SU-DHL-6 (cell line): Measurements from ENCODE around the gene DOCK6.

Source experiments
- H2AFZ ChIP-seq: fragments of 200-600 bp; sonication (generic); 2 replicates; pipeline ENCODE4 v1.6.1; 2014; ENCODE audit warnings: low read depth, mild to moderate bottlenecking, moderate library complexity, mixed read lengths, antibody characterized with exemption, low read length; ENCODE audit not compliant: severe bottlenecking
- H3F3A ChIP-seq: fragments of 200-600 bp; shearing (Covaris generic); 2 replicates; pipeline ENCODE4 v1.6.0; 2016; ENCODE audit warnings: antibody characterized with exemption, mild to moderate bottlenecking; ENCODE audit not compliant: insufficient read depth
- H3K27ac ChIP-seq: fragments of 200-600 bp; sonication (generic); 2 replicates; pipeline ENCODE4 v1.5.1; 2016; ENCODE audit warnings: low read depth, mild to moderate bottlenecking, low read length, moderate library complexity, mixed read lengths
- H3K27me3 ChIP-seq: fragments of 200-600 bp; sonication (generic), shearing (Covaris generic); 2 replicates; pipeline ENCODE4 v1.6.0; 2014; ENCODE audit warnings: mild to moderate bottlenecking, low read length
- H3K36me3 ChIP-seq: fragments of 200-600 bp; sonication (generic); 2 replicates; pipeline ENCODE4 v1.6.1; 2014; ENCODE audit warnings: mild to moderate bottlenecking, low read length, mixed read lengths
- H3K4me2 ChIP-seq: fragments of 300-600, 200-600 bp; shearing (Covaris generic), sonication (generic); 2 replicates; pipeline ENCODE4 v1.6.0; 2014; ENCODE audit warnings: low read length, low read depth, mild to moderate bottlenecking; ENCODE audit not compliant: poor library complexity, severe bottlenecking
- H3K4me3 ChIP-seq: fragments of 200-600 bp; sonication (generic); 2 replicates; pipeline ENCODE4 v1.5.1; 2014; ENCODE audit warnings: antibody characterized with exemption, low read length, mild to moderate bottlenecking, mixed read lengths; ENCODE audit not compliant: insufficient read depth, poor library complexity, severe bottlenecking
- H3K79me2 ChIP-seq: fragments of 200-600 bp; sonication (generic); 2 replicates; pipeline ENCODE4 v1.6.1; 2014; ENCODE audit warnings: mild to moderate bottlenecking, low read length, moderate library complexity; ENCODE audit not compliant: insufficient read depth
- H3K9ac ChIP-seq: fragments of 200-600 bp; sonication (generic); 2 replicates; pipeline ENCODE4 v1.7.0; 2014; ENCODE audit warnings: mild to moderate bottlenecking, low read length
- H3K9me2 ChIP-seq: fragments of 200-600 bp; sonication (generic); replicated peaks from 2 replicates; pipeline ENCODE4 v1.6.1; 2014; ENCODE audit warnings: low read length; ENCODE audit not compliant: insufficient read depth
- H3K9me3 ChIP-seq: fragments of 200-600 bp; sonication (generic); 2 replicates; pipeline ENCODE4 v1.6.1; 2014; ENCODE audit warnings: low read length, mixed read lengths; ENCODE audit not compliant: insufficient read depth
- H4K20me1 ChIP-seq: fragments of 200-600 bp; sonication (generic); 2 replicates; pipeline ENCODE4 v1.6.1; 2014; ENCODE audit warnings: low read depth, mild to moderate bottlenecking, antibody characterized with exemption, low read length, moderate library complexity, mixed read lengths
- CTCF ChIP-seq: fragments of 200-600 bp; sonication (generic); IDR thresholded peaks from one replicate; pipeline ENCODE4 v1.5.1; 2017; ENCODE audit warnings: antibody characterized with exemption, mild to moderate bottlenecking, low read length, moderate library complexity; ENCODE audit not compliant: insufficient read depth, poor library complexity, severe bottlenecking
- EZH2phosphoT487 ChIP-seq: fragments of 200-600 bp; sonication (generic), shearing (Covaris generic); conservative IDR thresholded peaks from 2 replicates; pipeline ENCODE4 v1.6.1; 2018; ENCODE audit warnings: mild to moderate bottlenecking, antibody characterized with exemption, low read length, moderate library complexity, mixed read lengths

The DOCK6 gene

GRCh38 chr19:11261431-11261970, 823 bp downstream of the DOCK6 start:
- H3K79me2 ChIP-seq, result no peaks in the 10 kb centered on the region
- no peak overlapping the region for H2AFZ ChIP-seq
- no peak overlapping the region for H3K27ac ChIP-seq
- no peaks in the 10 kb centered on the region for H3K9me3 ChIP-seq
- no peaks in the 10 kb centered on the region for H4K20me1 ChIP-seq
- no peaks in the 10 kb centered on the region for H3F3A ChIP-seq
- H3K4me3 ChIP-seq, result peak overlapping the region; percentile 84
- no peaks in the 10 kb centered on the region for H3K9me2 ChIP-seq
- H3K36me3 ChIP-seq, result no peaks in the 10 kb centered on the region
- TF ChIP-seq EZH2phosphoT487, result no peak
- TF ChIP-seq CTCF, result no peak
- H3K9ac ChIP-seq, result peak overlapping the region; percentile 64
- no peaks in the 10 kb centered on the region for H3K27me3 ChIP-seq
- peak overlapping the region; percentile 86 for H3K4me2 ChIP-seq

DNA sequence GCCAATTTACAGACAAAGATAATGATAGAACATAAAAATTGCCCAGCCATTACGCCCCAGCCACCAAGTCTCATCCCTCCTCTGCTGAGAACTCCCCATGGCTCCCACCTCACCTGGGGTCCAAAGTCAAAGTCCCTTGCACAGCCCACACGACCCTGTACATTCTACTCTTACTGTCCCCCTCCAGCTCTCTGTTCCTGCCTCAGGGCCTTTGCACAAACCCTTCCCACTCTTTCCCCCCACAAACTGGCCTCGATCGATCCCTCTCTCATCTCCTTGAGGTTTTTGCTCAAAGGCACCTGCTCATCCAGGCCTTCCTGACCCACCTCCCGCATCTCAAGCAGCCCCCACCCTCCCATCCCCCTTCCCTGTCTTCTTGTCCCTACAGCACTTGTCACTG, 1.3 kb downstream of the DOCK6 start:
- no peaks in the 10 kb centered on the region for H3K9me2 ChIP-seq
- H3K27me3 ChIP-seq, result no peaks in the 10 kb centered on the region
- H2AFZ ChIP-seq, result no peak overlapping the region
- no peaks in the 10 kb centered on the region for H4K20me1 ChIP-seq
- no peak overlapping the region for H3K27ac ChIP-seq
- no peaks in the 10 kb centered on the region for H3K36me3 ChIP-seq
- no peak overlapping the region for H3K9ac ChIP-seq
- no peak overlapping the region for H3K4me2 ChIP-seq
- TF ChIP-seq EZH2phosphoT487, result no peak
- TF ChIP-seq CTCF, result no peak
- no peaks in the 10 kb centered on the region for H3K9me3 ChIP-seq
- H3K4me3 ChIP-seq, result no peak overlapping the region
- H3K79me2 ChIP-seq, result no peaks in the 10 kb centered on the region
- H3F3A ChIP-seq, result no peaks in the 10 kb centered on the region

- H3F3A ChIP-seq, result no peaks in the 10 kb centered on the region
- H3K79me2 ChIP-seq, result no peaks in the 10 kb centered on the region
- no peak overlapping the region for H3K27ac ChIP-seq
- TF ChIP-seq CTCF (no peak), EZH2phosphoT487 (no peak)
- no peaks in the 10 kb centered on the region for H3K36me3 ChIP-seq
- H3K9me3 ChIP-seq, result no peaks in the 10 kb centered on the region
- no peak overlapping the region for H3K4me3 ChIP-seq
- no peaks in the 10 kb centered on the region for H3K27me3 ChIP-seq
- no peaks in the 10 kb centered on the region for H4K20me1 ChIP-seq
- H3K9ac ChIP-seq, result no peak overlapping the region
- no peak overlapping the region for H3K4me2 ChIP-seq
- H2AFZ ChIP-seq, result no peak overlapping the region
- no peaks in the 10 kb centered on the region for H3K9me2 ChIP-seq
These were observed 4.4 kb downstream of the DOCK6 start for GRCh38 chr19:11257846-11258380.
